ENCODE measurements around the gene ARL5C.

The ARL5C gene

DNA sequence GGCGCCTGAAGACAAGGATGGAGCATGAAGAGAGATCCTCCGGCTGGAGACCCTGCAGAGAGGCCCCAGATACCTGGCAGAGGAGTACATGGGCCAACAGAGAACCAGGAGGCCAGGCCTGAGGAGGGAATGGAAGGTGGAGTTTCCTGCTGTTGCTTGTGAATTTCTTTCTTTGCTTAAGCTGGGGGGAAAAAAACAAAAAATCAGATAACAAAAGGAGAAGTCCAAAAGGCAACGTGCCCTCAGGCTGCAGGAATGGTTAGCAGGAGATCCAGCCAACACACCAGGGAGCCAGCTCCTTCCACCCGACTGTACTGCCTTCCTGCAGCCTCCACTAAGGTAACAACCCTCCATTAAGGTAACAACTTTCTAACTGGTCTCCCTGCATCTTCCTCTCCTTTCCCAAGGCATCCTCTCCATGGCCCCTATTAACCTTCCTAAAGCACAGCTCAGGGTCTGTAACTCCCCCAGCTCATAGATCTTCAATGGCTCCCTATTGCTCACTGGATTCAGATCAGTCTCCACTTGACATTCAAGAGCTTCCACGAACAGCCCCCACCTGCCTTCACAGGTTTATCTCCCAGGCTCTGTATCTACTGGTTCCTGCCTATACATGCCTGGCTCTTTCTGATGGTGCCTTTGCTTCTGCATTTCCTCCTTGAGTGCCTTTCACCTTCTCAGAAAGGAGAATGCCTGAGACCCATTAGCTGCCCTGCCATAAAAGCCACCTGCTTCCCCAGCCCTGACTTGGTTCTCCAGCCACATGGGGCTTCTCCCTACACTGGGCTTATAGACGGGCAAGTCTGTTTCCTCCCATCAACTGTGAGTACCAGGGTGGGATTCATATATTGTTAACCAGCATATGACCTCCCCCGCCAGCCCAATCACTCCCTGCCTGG, 725 bp upstream of the ARL5C start:
- no peak for DNase-seq

- no peak for DNase-seq
These were observed 652 bp downstream of the ARL5C start for GRCh38 chr17:39165178-39165840.

DNA sequence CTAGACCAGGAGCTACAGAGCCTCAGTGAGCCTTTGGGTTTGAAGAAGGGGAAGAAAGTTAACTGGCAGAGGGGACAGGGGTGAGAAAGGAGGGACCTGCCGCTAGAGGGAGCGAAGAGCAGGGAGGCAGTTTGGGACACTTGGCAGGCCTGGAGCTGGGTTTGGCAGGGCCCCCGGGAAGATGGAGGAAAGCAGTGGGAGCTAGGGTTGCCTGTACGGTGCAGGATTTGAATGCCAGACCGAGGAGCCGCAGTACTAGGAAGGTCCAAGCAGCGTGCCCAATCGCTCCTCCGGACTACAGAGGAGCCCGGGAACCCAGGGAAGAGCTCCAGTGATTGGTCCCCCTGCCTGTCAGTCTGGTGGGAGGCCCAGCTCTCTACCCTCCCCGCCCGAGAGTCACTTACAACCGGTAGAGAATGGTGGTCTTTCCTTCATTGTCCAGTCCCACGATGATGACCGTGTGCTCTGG, 1.3 kb downstream of the ARL5C start:
- peak; percentile 45 for DNase-seq

GRCh38 chr17:39161962-39162361, 4.0 kb downstream of the ARL5C start:
- no peak for DNase-seq

- no peak for DNase-seq
These were observed 7.3 kb downstream of the ARL5C start for GRCh38 chr17:39158623-39159022.

- no peak for DNase-seq
These were observed 9.5 kb downstream of the ARL5C start for GRCh38 chr17:39156491-39156890.

- no peak for DNase-seq
These were observed 10.3 kb downstream of the ARL5C start for GRCh38 chr17:39155654-39156053.

GRCh38 chr17:39153599-39154051, 12.3 kb downstream of the ARL5C start:
- peak; percentile 56 for DNase-seq

GRCh38 chr17:39151943-39152818, 13.8 kb downstream of the ARL5C start:
- no peak for DNase-seq

DNA sequence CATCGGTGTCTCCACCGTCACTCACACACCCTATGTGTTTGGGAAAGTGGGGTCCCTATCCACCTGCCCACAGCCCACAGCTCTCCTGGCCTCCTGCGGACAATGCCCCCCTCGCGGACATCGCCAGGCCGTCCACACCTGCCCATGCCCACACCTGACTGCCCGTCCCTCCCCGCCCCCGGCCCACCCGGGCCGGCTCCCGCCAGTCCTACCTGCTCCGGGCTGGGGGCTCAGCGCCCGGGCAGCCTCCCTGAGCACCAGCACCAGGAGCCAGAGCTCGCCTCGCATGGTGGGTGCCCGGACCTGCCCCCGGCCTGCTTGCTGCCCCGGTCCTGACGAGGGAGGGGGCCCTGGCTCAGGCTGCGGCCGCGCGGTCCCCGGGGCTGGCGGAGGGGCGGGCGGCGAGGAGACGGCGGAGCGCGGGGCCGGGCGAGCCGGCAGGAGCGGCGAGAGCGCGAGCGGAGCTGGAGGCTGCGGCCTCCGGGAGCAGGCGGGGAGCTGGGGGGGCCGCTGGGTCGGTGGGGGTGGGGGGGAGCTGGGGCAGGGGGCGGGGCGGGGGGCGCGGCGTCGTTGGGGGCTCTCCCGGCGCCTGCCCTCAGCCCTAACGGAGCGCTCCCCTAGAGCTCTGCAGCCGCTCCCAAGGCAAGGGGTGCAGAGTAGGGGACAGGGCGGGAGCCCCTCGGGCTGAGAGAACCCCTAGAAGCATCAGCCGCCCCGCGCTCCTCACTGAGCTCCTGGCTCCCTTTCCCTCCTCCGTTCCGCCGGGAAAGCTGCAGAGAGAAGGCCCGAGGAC, 14.6 kb downstream of the ARL5C start, which contains the start of gene PLXDC1:
Gene PLXDC1, minus strand, starts transcription at position 488 of the 793 bp plus-strand sequence. Its CDS starts 200 bp downstream, at position 288.
- DNase-seq = no peak

- DNase-seq = no peak
These were observed 15.2 kb downstream of the ARL5C start for GRCh38 chr17:39150795-39151149.

DNA sequence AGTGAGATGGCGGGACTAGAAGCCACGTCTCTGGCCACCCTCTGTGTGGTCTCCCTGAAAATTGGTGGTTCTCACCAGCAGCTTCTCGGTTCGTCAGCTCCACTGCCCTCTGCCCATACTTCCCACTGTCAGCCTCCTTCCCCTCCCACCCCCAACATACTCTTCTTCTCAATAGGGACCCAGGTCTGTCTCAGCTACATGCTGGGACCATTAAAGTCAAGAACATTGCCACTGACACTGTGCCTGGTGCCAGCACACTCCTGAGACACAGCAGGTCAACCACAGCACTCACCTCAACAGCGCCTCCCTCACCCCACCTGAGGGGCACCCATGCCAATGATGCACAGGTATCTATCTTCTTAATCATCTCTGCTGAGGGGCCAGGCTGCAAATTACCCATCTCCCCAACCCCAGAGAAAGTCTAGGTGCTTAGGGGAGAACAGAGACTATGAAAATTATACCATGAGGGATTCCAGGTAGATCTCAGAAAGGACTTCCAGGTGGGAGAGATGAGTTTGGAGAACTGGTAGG, 15.8 kb downstream of the ARL5C start:
- DNase-seq = no peak

DNA sequence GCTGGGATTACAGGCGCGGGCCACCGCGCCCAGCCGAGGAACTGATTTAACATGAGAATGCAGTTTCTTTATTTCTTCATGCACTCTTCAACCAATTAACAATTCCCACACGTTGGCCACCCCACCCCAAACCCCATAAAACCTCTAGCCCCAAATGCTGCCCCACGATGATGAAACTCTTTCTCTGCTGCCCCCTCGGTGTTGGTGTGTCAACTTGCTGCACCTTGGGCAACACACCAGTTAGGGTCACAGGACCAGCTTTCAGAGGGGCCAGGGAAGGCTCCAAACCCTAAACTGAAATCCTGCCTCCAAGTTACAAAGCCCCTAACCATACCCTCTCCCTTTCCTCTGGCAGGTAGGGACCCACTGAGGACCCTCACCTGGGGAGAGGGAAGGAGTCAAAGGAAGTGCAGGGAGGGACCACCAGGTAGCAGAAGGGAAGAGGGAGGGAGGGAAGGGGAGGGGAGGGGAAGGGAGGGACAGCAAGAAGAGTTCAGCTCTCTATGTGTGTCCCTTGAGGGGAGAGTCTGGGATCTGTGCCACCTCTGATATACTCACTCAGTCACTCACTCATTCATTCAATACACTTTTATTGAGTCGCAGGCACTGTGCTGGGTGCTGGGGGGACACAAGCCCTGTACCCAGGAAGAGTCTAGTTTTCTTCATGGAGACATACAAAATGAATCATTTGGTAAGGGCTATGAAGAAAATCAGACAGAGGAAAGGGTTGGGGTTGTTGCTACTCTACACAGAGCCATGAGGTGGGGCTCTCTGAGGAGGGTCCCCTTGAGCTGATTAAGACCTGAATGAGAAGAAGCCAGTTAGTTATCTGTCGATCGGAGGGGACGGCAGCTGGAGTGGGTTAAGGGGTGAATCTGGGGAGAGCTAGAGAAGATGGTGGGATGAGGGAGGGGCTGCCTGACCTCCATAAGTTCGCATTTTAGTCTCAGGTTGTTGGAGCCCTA, 18.5 kb downstream of the ARL5C start:
- no peak for DNase-seq

- DNase-seq = no peak
These were observed 19.7 kb downstream of the ARL5C start for GRCh38 chr17:39146273-39146672.

- no peak for DNase-seq
These were observed 20.8 kb downstream of the ARL5C start for GRCh38 chr17:39145143-39145542.

DNA sequence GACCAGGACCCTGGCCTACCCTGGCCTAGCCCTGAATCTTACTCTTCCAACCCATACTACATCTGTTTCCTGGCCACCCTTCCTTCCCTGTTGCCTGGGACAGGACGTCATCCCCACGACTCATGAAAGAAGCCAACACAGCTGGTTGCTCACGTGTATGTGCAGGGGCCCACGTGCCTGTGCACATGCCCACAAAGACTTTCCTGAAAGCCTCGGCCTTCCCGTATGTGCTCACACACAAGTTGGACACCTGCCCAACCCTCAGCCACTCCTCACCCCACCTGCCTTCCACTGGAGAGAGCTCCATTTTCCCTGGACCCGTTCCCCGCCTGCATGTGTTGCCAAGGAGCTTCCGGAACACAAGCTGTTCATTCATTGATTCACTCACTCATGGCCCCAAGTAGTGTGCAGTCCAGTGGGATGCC, 21.5 kb downstream of the ARL5C start:
- DNase-seq = peak; percentile 97

GRCh38 chr17:39143552-39144093, 22.3 kb downstream of the ARL5C start:
- DNase-seq = no peak

DNA sequence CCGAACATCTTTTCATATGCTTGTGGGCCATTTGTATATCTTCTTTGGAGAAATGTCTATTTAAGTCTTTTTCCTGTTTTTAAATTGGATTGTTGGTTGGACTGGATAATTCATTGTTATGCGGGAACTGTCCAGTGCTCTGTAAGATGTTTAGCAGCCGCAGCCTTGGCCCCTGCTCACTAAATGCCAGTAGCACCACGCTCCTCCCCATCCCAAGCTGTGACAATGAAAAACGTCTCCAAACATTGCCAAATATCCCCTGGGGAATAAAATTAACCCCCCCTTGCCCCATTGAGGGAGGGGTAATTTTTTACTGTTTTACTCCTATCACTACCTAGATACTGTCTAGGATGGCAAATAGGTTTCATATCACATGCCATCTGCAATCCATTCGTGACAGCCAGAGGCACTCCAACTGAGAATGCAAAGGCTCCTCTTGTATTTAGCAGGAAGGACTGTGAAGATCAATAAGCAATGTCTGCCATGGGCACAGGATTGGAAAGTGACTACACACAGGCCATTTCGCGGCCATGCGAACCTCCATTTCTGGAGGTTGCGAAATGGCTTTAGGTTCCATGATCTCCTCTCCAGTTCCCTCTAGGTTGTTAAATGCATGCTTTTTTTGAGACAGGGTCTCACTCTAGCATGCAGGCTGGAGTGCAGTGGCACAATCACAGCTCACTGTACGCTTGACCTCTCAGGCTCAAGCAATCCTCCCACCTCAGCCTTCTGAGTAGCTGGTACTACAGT, 23.9 kb downstream of the ARL5C start:
- no peak for DNase-seq

DNA sequence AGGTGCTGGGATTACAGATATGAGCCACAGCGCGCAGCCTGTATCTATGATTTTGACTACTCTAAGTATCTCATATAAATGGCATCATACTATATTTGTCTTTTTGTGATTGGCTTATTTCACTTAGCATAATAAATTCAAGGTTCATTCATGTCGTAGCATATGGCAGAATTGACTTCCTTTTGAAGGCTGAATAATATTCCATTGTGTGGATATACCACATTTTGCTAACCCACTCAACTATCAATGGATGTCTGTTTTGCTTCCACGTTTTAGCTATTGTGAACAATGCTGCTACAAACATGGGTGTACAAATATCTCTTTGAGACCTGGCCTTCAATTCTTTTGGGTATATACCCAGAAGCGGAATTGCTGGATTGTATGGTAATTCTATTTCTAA, 24.7 kb downstream of the ARL5C start:
- no peak for DNase-seq

- DNase-seq = no peak
These were observed 26.4 kb downstream of the ARL5C start for GRCh38 chr17:39139561-39139960.

Measured in NCI-H2029 (cell line).